CD4-positive, alpha-beta memory T cell (primary cell): ENCODE measurements around the gene MARCHF10. TPM values are rescaled to one million over a fixed set of nuclear protein-coding genes. Genes with fewer than 3 reads are reported as not detected.

Experiments used
- CTCF ChIA-PET: fragments of 350-600 bp; sonication (Branson Sonifier 250); formaldehyde crosslinking; loops from one replicate; lab custom pipeline; 2021; ENCODE audit warnings: inconsistent platforms; ENCODE audit not compliant: partially characterized antibody; lab: Charles Lee
- POLR2A ChIA-PET: fragments of 350-600 bp; sonication (Branson Sonifier 250); formaldehyde crosslinking; loops from one replicate; lab custom pipeline; 2021; ENCODE audit not compliant: partially characterized antibody; lab: Charles Lee
- DNase-seq, 5 donors: peaks; one replicate each; pipeline versions ENCODE4 v3.0.0 to v3.0.0-alpha.2; 2020 to 2022; ENCODE audit warnings: mixed read lengths in 1 of 5
- H3K27ac ChIP-seq: one replicate; pipeline ENCODE4 v1.7.0; 2013; ENCODE audit warnings: low read depth, low read length
- H3K27me3 ChIP-seq: 2 replicates; pipeline ENCODE4 v1.7.0; 2013; ENCODE audit warnings: mild to moderate bottlenecking, low read length, moderate library complexity; ENCODE audit not compliant: insufficient read depth
- H3K36me3 ChIP-seq: 2 replicates; pipeline ENCODE4 v1.7.0; 2013; ENCODE audit warnings: mild to moderate bottlenecking, low read length, moderate library complexity; ENCODE audit not compliant: insufficient read depth
- H3K4me1 ChIP-seq: 2 replicates; pipeline ENCODE4 v1.7.0; 2013; ENCODE audit warnings: mild to moderate bottlenecking, low read length, moderate library complexity; ENCODE audit not compliant: insufficient read depth
- H3K4me3 ChIP-seq, 2 donors: one replicate each; pipeline ENCODE4 v1.7.0; 2013; ENCODE audit warnings: low read length in 2 of 2, mild to moderate bottlenecking in 1 of 2
- H3K9me3 ChIP-seq, 2 donors: one replicate each; pipeline ENCODE4 v1.7.0; 2013; ENCODE audit warnings: low read length in 2 of 2, control low read depth in 1 of 2; ENCODE audit not compliant: control insufficient read depth in 1 of 2
- H3K27ac Mint-ChIP-seq, 7 donors: one replicate each; pipeline ENCODE4 v1.8.0; 2020 to 2021; ENCODE audit warnings: mixed read lengths in 7 of 7, mild to moderate bottlenecking in 6 of 7, inconsistent platforms in 3 of 7, moderate library complexity in 3 of 7
- H3K27me3 Mint-ChIP-seq, 2 donors: one replicate each; pipeline ENCODE4 v1.8.0; 2020 to 2021; ENCODE audit warnings: mixed read lengths in 2 of 2
- H3K36me3 Mint-ChIP-seq, 2 donors: one replicate each; pipeline ENCODE4 v1.8.0; 2020 to 2021; ENCODE audit warnings: mixed read lengths in 2 of 2, inconsistent platforms in 1 of 2, mild to moderate bottlenecking in 1 of 2
- H3K4me1 Mint-ChIP-seq, 4 donors: one replicate each; pipeline ENCODE4 v1.8.0; 2020 to 2021; ENCODE audit warnings: mixed read lengths in 4 of 4, mild to moderate bottlenecking in 1 of 4
- H3K4me3 Mint-ChIP-seq, 8 donors: one replicate each; pipeline ENCODE4 v1.8.0; 2020 to 2021; ENCODE audit warnings: mixed read lengths in 8 of 8, mild to moderate bottlenecking in 7 of 8, moderate library complexity in 6 of 8, inconsistent platforms in 3 of 8
- H3K9me3 Mint-ChIP-seq, 8 donors: one replicate each; pipeline ENCODE4 v1.8.0; 2020 to 2021; ENCODE audit warnings: mixed read lengths in 8 of 8, mild to moderate bottlenecking in 5 of 8, inconsistent platforms in 3 of 8, moderate library complexity in 1 of 8
- intact Hi-C: fragments of 100-400 bp; cut with micrococcal nuclease; formaldehyde crosslinking; loops from one replicate; pipeline ENCODE4 v1.15.1; 2023
- polyA plus RNA-seq, 2 donors: library from polyadenylated mRNA; unstranded; fragments of 300-500 nt; fragmentation: Illumina TruSeq; gene quantifications; one replicate each; pipeline ENCODE4 v1.2.3, GENCODE V29; 2021
- total RNA-seq, 2 experiments: library from RNA; stranded (reverse); gene quantifications; one replicate each; pipeline ENCODE4 v1.2.3, GENCODE V29; 2021

MARCHF10 gene
- total and polyA plus RNA-seq, 4 experiments from 2014 or later: 0.15 to 0.89 (median 0.45) TPM

- H3K27me3 ChIP-seq: no peaks in the 10 kb centered on the region
- no peaks in the 10 kb centered on the region for H3K4me1 ChIP-seq
- no peak overlapping the region for H3K27ac ChIP-seq
- ChIA-PET POLR2A (no interaction called here), CTCF (no interaction called here)
- H3K36me3 Mint-ChIP-seq: no peaks in the 10 kb centered on the region
- no peaks in the 10 kb centered on the region for H3K36me3 ChIP-seq
- no peak for DNase-seq
- no peak overlapping the region for H3K4me3 ChIP-seq
- peaks cover 2 to 10% of the 10 kb centered on the region in 2 donors for H3K27me3 Mint-ChIP-seq
- H3K4me1 Mint-ChIP-seq: no peaks in the 10 kb centered on the region
- H3K27ac Mint-ChIP-seq: no peak overlapping the region
- intact Hi-C loops: no loop called here
- H3K9me3 ChIP-seq: no peaks in the 10 kb centered on the region
- no peaks in the 10 kb centered on the region for H3K9me3 Mint-ChIP-seq
- no peak overlapping the region for H3K4me3 Mint-ChIP-seq
Measured at GRCh38 chr17:62760059-62760944, 47.8 kb downstream of the MARCHF10 start.

- no peaks in the 10 kb centered on the region for H3K9me3 Mint-ChIP-seq
- no peaks in the 10 kb centered on the region for H3K36me3 ChIP-seq
- H3K9me3 ChIP-seq: no peaks in the 10 kb centered on the region
- H3K4me1 ChIP-seq: no peaks in the 10 kb centered on the region
- POLR2A ChIA-PET: interaction anchor here (0.9 kb wide), 1 partner anchor 33 kb away, joined by 3 read pairs; no protein-coding TSS in a partner anchor
- H3K27ac ChIP-seq: no peak overlapping the region
- H3K4me3 Mint-ChIP-seq: no peak overlapping the region
- intact Hi-C loops: no loop called here
- H3K27ac Mint-ChIP-seq: no peak overlapping the region
- peaks cover 2 to 6% of the 10 kb centered on the region in 2 donors for H3K27me3 Mint-ChIP-seq
- DNase-seq: no peak
- no peaks in the 10 kb centered on the region for H3K4me1 Mint-ChIP-seq
- H3K4me3 ChIP-seq: no peak overlapping the region
- H3K36me3 Mint-ChIP-seq: no peaks in the 10 kb centered on the region
- H3K27me3 ChIP-seq: no peaks in the 10 kb centered on the region
- CTCF ChIA-PET: no interaction called here
Measured at GRCh38 chr17:62757500-62757951, 50.6 kb downstream of the MARCHF10 start.

GRCh38 chr17:62756198-62756597 lies 51.9 kb downstream of the MARCHF10 start:
- H3K27me3 ChIP-seq: no peaks in the 10 kb centered on the region
- Mint-ChIP-seq H3K27me3 (peaks cover 2% of the 10 kb centered on the region in 2 donors), H3K36me3 (no peaks in the 10 kb centered on the region), H3K4me3 (no peak overlapping the region), H3K9me3 (no peaks in the 10 kb centered on the region), H3K4me1 (peaks cover 0 to 2% (median 0%) of the 10 kb centered on the region in 4 donors), H3K27ac (no peak overlapping the region)
- ChIA-PET CTCF (no interaction called here), POLR2A (no interaction called here)
- H3K9me3 ChIP-seq: no peaks in the 10 kb centered on the region
- H3K27ac ChIP-seq: no peak overlapping the region
- intact Hi-C loops: no loop called here
- no peaks in the 10 kb centered on the region for H3K36me3 ChIP-seq
- no peak for DNase-seq
- H3K4me1 ChIP-seq: no peaks in the 10 kb centered on the region
- H3K4me3 ChIP-seq: no peak overlapping the region

- Histone ChIP-seq H3K27me3 (no peaks in the 10 kb centered on the region), H3K4me1 (no peaks in the 10 kb centered on the region), H3K4me3 (no peak overlapping the region), H3K36me3 (no peaks in the 10 kb centered on the region), H3K27ac (no peak overlapping the region), H3K9me3 (no peaks in the 10 kb centered on the region)
- H3K27ac Mint-ChIP-seq: no peak overlapping the region
- CTCF ChIA-PET: no interaction called here
- peaks cover 0 to 2% of the 10 kb centered on the region in 2 donors for H3K27me3 Mint-ChIP-seq
- intact Hi-C loops: no loop called here
- H3K4me1 Mint-ChIP-seq: peaks cover 0 to 2% (median 0%) of the 10 kb centered on the region in 4 donors
- no peak for DNase-seq
- H3K9me3 Mint-ChIP-seq: no peaks in the 10 kb centered on the region
- H3K36me3 Mint-ChIP-seq: no peaks in the 10 kb centered on the region
- no peak overlapping the region for H3K4me3 Mint-ChIP-seq
- POLR2A ChIA-PET: no interaction called here
Measured at GRCh38 chr17:62755141-62755851, 52.8 kb downstream of the MARCHF10 start.

GRCh38 chr17:62754631-62755030 lies 53.5 kb downstream of the MARCHF10 start:
- ChIA-PET CTCF (no interaction called here), POLR2A (no interaction called here)
- intact Hi-C loops: no loop called here
- Mint-ChIP-seq H3K4me3 (no peak overlapping the region), H3K4me1 (peaks cover 0 to 2% (median 0%) of the 10 kb centered on the region in 4 donors), H3K27me3 (peaks cover 0 to 2% of the 10 kb centered on the region in 2 donors), H3K27ac (no peak overlapping the region), H3K9me3 (no peaks in the 10 kb centered on the region), H3K36me3 (no peaks in the 10 kb centered on the region)
- no peaks in the 10 kb centered on the region for H3K9me3 ChIP-seq
- no peak overlapping the region for H3K27ac ChIP-seq
- no peaks in the 10 kb centered on the region for H3K4me1 ChIP-seq
- H3K4me3 ChIP-seq: no peak overlapping the region
- no peaks in the 10 kb centered on the region for H3K27me3 ChIP-seq
- DNase-seq: no peak
- no peaks in the 10 kb centered on the region for H3K36me3 ChIP-seq

GRCh38 chr17:62753562-62753961 lies 54.6 kb downstream of the MARCHF10 start:
- Histone ChIP-seq H3K4me3 (no peak overlapping the region), H3K27me3 (no peaks in the 10 kb centered on the region), H3K9me3 (no peaks in the 10 kb centered on the region), H3K36me3 (no peaks in the 10 kb centered on the region), H3K27ac (no peak overlapping the region), H3K4me1 (no peaks in the 10 kb centered on the region)
- Mint-ChIP-seq H3K36me3 (no peaks in the 10 kb centered on the region), H3K9me3 (no peaks in the 10 kb centered on the region), H3K27me3 (peaks cover 0 to 2% of the 10 kb centered on the region in 2 donors), H3K27ac (peak overlapping the region in 2 of 7 donors; percentile 35 to 75), H3K4me1 (peaks cover 0 to 2% (median 0%) of the 10 kb centered on the region in 4 donors), H3K4me3 (no peak overlapping the region)
- intact Hi-C loops: no loop called here
- CTCF ChIA-PET: no interaction called here
- no peak for DNase-seq
- POLR2A ChIA-PET: no interaction called here

GRCh38 chr17:62751060-62751691 lies 56.9 kb downstream of the MARCHF10 start:
- Histone ChIP-seq H3K27me3 (no peaks in the 10 kb centered on the region), H3K27ac (no peak overlapping the region), H3K9me3 (no peaks in the 10 kb centered on the region), H3K36me3 (no peaks in the 10 kb centered on the region), H3K4me3 (no peak overlapping the region), H3K4me1 (no peaks in the 10 kb centered on the region)
- peaks cover 0 to 2% (median 0%) of the 10 kb centered on the region in 4 donors for H3K4me1 Mint-ChIP-seq
- POLR2A ChIA-PET: no interaction called here
- no peaks in the 10 kb centered on the region for H3K36me3 Mint-ChIP-seq
- intact Hi-C loops: no loop called here
- peaks cover 0 to 1% of the 10 kb centered on the region in 2 donors for H3K27me3 Mint-ChIP-seq
- CTCF ChIA-PET: no interaction called here
- no peak overlapping the region for H3K4me3 Mint-ChIP-seq
- H3K9me3 Mint-ChIP-seq: peaks cover 0 to 4% (median 0%) of the 10 kb centered on the region in 8 donors
- no peak for DNase-seq
- no peak overlapping the region for H3K27ac Mint-ChIP-seq
